Activated CD4-positive, CD25-positive, alpha-beta regulatory T cell treated with anti-CD3 and anti-CD28 coated beads, Interleukin-2, amount 50 U/mL, for 16 hours (primary cell): Measurements from ENCODE around the gene SNX7.

ENCODE experiments used
- DNase-seq: peaks from one replicate; pipeline ENCODE4 v3.0.0-alpha.2; 2020; ENCODE audit warnings: low read depth, low spot score

SNX7 gene

GRCh38 chr1:98764485-98764884 lies 103.0 kb downstream of the SNX7 start:
- DNase-seq, result no peak

- DNase-seq, result no peak
Observed at GRCh38 chr1:98766255-98766654, 104.7 kb downstream of the SNX7 start.

- DNase-seq, result no peak
Observed at GRCh38 chr1:98769162-98769561, 107.6 kb downstream of the SNX7 start.

GRCh38 chr1:98781906-98782305 lies 120.4 kb downstream of the SNX7 start:
- no peak for DNase-seq

GRCh38 chr1:98783821-98784220 lies 122.3 kb downstream of the SNX7 start:
- DNase-seq, result no peak

- DNase-seq, result no peak
Observed at GRCh38 chr1:98791498-98791897, 130.0 kb downstream of the SNX7 start.

GRCh38 chr1:98792123-98792522 lies 130.6 kb downstream of the SNX7 start:
- no peak for DNase-seq

- DNase-seq, result no peak
Observed at GRCh38 chr1:98793136-98793535, 131.6 kb downstream of the SNX7 start.

- peak; percentile 13 for DNase-seq
Observed at GRCh38 chr1:98794196-98794886, 132.8 kb downstream of the SNX7 start.

- no peak for DNase-seq
Observed at GRCh38 chr1:98796049-98796448, 134.5 kb downstream of the SNX7 start.

- DNase-seq, result no peak
Observed at GRCh38 chr1:98797506-98797905, 136.0 kb downstream of the SNX7 start.
